ENCODE measurements around the gene STK26. TPM values are rescaled to one million over a fixed set of nuclear protein-coding genes. Genes with fewer than 3 reads are reported as not detected.

The STK26 gene
- total and polyA plus RNA-seq, 4 donors = 2.0 to 16.9 (median 3.4) TPM

DNA sequence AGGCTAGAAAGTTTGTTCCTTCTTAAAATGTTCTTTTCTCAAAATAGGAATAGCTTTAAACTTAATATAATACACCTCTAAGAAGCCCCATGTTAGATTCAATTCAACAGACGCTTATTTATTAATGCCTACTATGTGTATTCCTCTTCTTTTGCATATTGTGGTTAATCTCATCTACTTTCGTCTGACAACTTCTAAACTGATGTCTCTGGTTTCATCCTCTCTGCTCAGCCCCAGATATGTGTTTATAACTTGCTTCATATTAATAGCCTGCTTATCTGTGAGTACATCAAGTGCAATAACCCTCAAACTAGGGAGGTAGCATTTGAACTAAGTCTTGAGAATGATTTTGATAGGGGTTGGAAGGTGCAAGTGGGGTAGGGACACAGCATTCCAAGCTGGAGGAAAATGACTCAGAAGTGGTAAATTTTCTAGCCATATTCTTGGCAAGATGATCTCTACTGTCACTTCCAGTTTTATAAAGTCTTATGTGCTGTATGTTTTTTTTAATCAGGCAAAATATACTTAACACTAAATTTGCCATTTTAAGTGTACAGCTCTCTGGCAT, 37.0 kb downstream of the STK26 start:
- H3K9ac ChIP-seq (ENCODE audit: low read depth in 1 of 2, low read length in 2 of 2) = no peak overlapping the region
- no peaks in the 10 kb centered on the region for H3K9me3 ChIP-seq (ENCODE audit: control insufficient read depth in 4 of 4, low read length in 3 of 4)
- WGBS = 90% methylated on average over 2 of the region's 2 CpGs
- TF ChIP-seq NR2F2 (IDR thresholded peaks at IDR 0.05) = no peak
- no peak for TF ChIP-seq FOXA1 (IDR thresholded peaks at IDR 0.05)
- no peak for TF ChIP-seq RXRA (IDR thresholded peaks at IDR 0.05)
- TF ChIP-seq, protein P1, sequence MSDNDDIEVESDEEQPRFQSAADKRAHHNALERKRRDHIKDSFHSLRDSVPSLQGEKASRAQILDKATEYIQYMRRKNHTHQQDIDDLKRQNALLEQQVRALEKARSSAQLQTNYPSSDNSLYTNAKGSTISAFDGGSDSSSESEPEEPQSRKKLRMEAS (IDR thresholded peaks at IDR 0.05) = no peak
- TF ChIP-seq, protein P2, sequence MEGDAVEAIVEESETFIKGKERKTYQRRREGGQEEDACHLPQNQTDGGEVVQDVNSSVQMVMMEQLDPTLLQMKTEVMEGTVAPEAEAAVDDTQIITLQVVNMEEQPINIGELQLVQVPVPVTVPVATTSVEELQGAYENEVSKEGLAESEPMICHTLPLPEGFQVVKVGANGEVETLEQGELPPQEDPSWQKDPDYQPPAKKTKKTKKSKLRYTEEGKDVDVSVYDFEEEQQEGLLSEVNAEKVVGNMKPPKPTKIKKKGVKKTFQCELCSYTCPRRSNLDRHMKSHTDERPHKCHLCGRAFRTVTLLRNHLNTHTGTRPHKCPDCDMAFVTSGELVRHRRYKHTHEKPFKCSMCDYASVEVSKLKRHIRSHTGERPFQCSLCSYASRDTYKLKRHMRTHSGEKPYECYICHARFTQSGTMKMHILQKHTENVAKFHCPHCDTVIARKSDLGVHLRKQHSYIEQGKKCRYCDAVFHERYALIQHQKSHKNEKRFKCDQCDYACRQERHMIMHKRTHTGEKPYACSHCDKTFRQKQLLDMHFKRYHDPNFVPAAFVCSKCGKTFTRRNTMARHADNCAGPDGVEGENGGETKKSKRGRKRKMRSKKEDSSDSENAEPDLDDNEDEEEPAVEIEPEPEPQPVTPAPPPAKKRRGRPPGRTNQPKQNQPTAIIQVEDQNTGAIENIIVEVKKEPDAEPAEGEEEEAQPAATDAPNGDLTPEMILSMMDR (IDR thresholded peaks at IDR 0.05; ENCODE audit: low read depth, low read length, missing input control) = no peak
- no peak for TF ChIP-seq SP1 (IDR thresholded peaks at IDR 0.05)
- no peak for TF ChIP-seq JUND (IDR thresholded peaks at IDR 0.05)
- no peak for TF ChIP-seq FOXA2 (IDR thresholded peaks at IDR 0.05)
- TF ChIP-seq, protein P3, sequence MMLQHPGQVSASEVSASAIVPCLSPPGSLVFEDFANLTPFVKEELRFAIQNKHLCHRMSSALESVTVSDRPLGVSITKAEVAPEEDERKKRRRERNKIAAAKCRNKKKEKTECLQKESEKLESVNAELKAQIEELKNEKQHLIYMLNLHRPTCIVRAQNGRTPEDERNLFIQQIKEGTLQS (IDR thresholded peaks at IDR 0.05) = no peak
- no peak overlapping the region for H3K27ac ChIP-seq (ENCODE audit: low read depth in 1 of 2, low read length in 2 of 2)
- DNase-seq (ENCODE audit: low spot score) = no peak
- H3K4me3 ChIP-seq (ENCODE audit: low read depth in 1 of 3, low read length in 3 of 3) = no peak overlapping the region
- no peaks in the 10 kb centered on the region for H3K36me3 ChIP-seq (ENCODE audit: control insufficient read depth in 4 of 4, insufficient read depth in 3 of 4, low read depth in 1 of 4, low read length in 3 of 4)
- no peaks in the 10 kb centered on the region for H3K4me1 ChIP-seq (ENCODE audit: control insufficient read depth in 4 of 4, insufficient read depth in 4 of 4, low read length in 3 of 4)
- no peaks in the 10 kb centered on the region for H3K27me3 ChIP-seq (ENCODE audit: control insufficient read depth in 4 of 4, insufficient read depth in 4 of 4, low read length in 3 of 4)

DNA sequence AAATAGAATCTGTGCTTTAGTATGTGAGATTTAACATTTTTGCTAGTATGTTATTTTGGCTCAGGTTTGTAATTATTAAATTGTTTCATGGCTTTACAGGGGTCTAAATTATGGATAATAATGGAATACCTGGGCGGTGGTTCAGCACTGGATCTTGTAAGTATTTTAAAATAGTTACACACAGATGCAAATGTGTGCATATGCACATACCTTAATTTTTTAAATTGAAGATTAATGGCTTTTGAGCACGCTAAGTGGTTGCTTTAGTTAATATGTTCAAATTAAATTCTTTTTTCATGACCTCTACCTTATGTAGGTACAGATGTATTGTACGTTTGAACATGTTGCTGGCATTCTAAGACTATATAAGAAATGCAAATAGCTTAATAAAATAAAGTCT, 40.2 kb downstream of the STK26 start:
- TF ChIP-seq SP1 (IDR thresholded peaks at IDR 0.05) (no peak), YY1 (IDR thresholded peaks at IDR 0.05) (no peak), TAF1 (conservative IDR thresholded peaks at IDR 0.05) (no peak), NR2F2 (IDR thresholded peaks at IDR 0.05) (no peak), GABPA (IDR thresholded peaks at IDR 0.05 in 1 of 2, conservative IDR thresholded peaks at IDR 0.05 in 1 of 2) (no peak), RXRA (IDR thresholded peaks at IDR 0.05) (no peak), HNF4G (IDR thresholded peaks at IDR 0.05) (no peak), HNF4A (conservative IDR thresholded peaks at IDR 0.05) (no peak), RAD21 (IDR thresholded peaks at IDR 0.05) (no peak), FOXA2 (IDR thresholded peaks at IDR 0.05) (no peak)
- TF ChIP-seq, protein P2 (IDR thresholded peaks at IDR 0.05; ENCODE audit: low read depth, low read length, missing input control) = no peak
- TF ChIP-seq, protein P4, sequence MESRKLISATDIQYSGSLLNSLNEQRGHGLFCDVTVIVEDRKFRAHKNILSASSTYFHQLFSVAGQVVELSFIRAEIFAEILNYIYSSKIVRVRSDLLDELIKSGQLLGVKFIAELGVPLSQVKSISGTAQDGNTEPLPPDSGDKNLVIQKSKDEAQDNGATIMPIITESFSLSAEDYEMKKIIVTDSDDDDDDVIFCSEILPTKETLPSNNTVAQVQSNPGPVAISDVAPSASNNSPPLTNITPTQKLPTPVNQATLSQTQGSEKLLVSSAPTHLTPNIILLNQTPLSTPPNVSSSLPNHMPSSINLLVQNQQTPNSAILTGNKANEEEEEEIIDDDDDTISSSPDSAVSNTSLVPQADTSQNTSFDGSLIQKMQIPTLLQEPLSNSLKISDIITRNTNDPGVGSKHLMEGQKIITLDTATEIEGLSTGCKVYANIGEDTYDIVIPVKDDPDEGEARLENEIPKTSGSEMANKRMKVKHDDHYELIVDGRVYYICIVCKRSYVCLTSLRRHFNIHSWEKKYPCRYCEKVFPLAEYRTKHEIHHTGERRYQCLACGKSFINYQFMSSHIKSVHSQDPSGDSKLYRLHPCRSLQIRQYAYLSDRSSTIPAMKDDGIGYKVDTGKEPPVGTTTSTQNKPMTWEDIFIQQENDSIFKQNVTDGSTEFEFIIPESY (IDR thresholded peaks at IDR 0.05) = no peak
- TF ChIP-seq, protein P3 (IDR thresholded peaks at IDR 0.05) = no peak
- TF ChIP-seq, protein P5, sequence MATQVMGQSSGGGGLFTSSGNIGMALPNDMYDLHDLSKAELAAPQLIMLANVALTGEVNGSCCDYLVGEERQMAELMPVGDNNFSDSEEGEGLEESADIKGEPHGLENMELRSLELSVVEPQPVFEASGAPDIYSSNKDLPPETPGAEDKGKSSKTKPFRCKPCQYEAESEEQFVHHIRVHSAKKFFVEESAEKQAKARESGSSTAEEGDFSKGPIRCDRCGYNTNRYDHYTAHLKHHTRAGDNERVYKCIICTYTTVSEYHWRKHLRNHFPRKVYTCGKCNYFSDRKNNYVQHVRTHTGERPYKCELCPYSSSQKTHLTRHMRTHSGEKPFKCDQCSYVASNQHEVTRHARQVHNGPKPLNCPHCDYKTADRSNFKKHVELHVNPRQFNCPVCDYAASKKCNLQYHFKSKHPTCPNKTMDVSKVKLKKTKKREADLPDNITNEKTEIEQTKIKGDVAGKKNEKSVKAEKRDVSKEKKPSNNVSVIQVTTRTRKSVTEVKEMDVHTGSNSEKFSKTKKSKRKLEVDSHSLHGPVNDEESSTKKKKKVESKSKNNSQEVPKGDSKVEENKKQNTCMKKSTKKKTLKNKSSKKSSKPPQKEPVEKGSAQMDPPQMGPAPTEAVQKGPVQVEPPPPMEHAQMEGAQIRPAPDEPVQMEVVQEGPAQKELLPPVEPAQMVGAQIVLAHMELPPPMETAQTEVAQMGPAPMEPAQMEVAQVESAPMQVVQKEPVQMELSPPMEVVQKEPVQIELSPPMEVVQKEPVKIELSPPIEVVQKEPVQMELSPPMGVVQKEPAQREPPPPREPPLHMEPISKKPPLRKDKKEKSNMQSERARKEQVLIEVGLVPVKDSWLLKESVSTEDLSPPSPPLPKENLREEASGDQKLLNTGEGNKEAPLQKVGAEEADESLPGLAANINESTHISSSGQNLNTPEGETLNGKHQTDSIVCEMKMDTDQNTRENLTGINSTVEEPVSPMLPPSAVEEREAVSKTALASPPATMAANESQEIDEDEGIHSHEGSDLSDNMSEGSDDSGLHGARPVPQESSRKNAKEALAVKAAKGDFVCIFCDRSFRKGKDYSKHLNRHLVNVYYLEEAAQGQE (IDR thresholded peaks at IDR 0.05) = no peak
- TF ChIP-seq, protein P1 (IDR thresholded peaks at IDR 0.05) = no peak
- Histone ChIP-seq H3K4me3 (ENCODE audit: low read depth in 1 of 3, low read length in 3 of 3) (no peak overlapping the region), H3K4me1 (ENCODE audit: control insufficient read depth in 4 of 4, insufficient read depth in 4 of 4, low read length in 3 of 4) (no peaks in the 10 kb centered on the region), H3K27me3 (ENCODE audit: control insufficient read depth in 4 of 4, insufficient read depth in 4 of 4, low read length in 3 of 4) (no peaks in the 10 kb centered on the region), H3K36me3 (ENCODE audit: control insufficient read depth in 4 of 4, insufficient read depth in 3 of 4, low read depth in 1 of 4, low read length in 3 of 4) (no peaks in the 10 kb centered on the region), H3K9me3 (ENCODE audit: control insufficient read depth in 4 of 4, low read length in 3 of 4) (no peaks in the 10 kb centered on the region), H3K27ac (ENCODE audit: low read depth in 1 of 2, low read length in 2 of 2) (no peak overlapping the region), H3K9ac (ENCODE audit: low read depth in 1 of 2, low read length in 2 of 2) (no peak overlapping the region)
- 99% methylated on average over 3 of the region's 3 CpGs for WGBS
- no peak for DNase-seq (ENCODE audit: low spot score)
